Purkinje cell (primary cell): ENCODE measurements around the gene SHMT2. TPM values are rescaled to one million over a fixed set of nuclear protein-coding genes. Genes with fewer than 3 reads are reported as not detected.

Source experiments
- polyA plus RNA-seq: library from polyadenylated mRNA; unstranded; fragments of >200 nt; fragmentation: Nextera tagmentation; gene quantifications from 2 replicates; pipeline ENCODE4 v1.2.1, GENCODE V29; 2014

The SHMT2 gene
- polyA plus RNA-seq = 3.2 and 3.9 TPM in 2 replicates

GRCh38 chr12:57229634-57230380, at the start of gene SHMT2:
Gene SHMT2 (plus strand): TSS chr12:57229711. CDS start chr12:57229779, 68 bp downstream.

GRCh38 chr12:57216014-57216911, 13.2 kb upstream of the SHMT2 start, which contains the start of gene NXPH4:
Gene NXPH4 (plus strand): TSS chr12:57216794. CDS start chr12:57216970, 176 bp downstream.

GRCh38 chr12:57250956-57251355, 21.4 kb downstream of the SHMT2 start, which contains the start of gene STAC3:
Gene STAC3 (minus strand): TSS chr12:57251187. CDS start chr12:57249636, 1,551 bp downstream.

Other genes with a start within 250 kb of the SHMT2 start
- gene ZBTB39, start 223.2 kb upstream of the SHMT2 start, polyA plus RNA-seq = 0.34 and 0.89 TPM in 2 replicates
- gene TAC3, start 213.2 kb upstream of the SHMT2 start, polyA plus RNA-seq = not detected in 2 replicates
- gene MYO1A, start 179.6 kb upstream of the SHMT2 start, polyA plus RNA-seq = not detected in 2 replicates
- gene NEMP1, start 150.9 kb upstream of the SHMT2 start, polyA plus RNA-seq = 1.6 and 2.2 TPM in 2 replicates
- 0.76 and 2.1 TPM in 2 replicates for gene NAB2, start 140.6 kb upstream of the SHMT2 start, polyA plus RNA-seq
- 1.5 TPM in 1 of 2 replicates, not detected in the other for gene STAT6, start 118.3 kb upstream of the SHMT2 start, polyA plus RNA-seq
- 6.2 and 8.6 TPM in 2 replicates for gene LRP1, start 101.2 kb upstream of the SHMT2 start, polyA plus RNA-seq
- gene LRP1-AS, start 82.1 kb upstream of the SHMT2 start, polyA plus RNA-seq = not detected in 2 replicates
- 0.93 TPM in 1 of 2 replicates, not detected in the other for gene NXPH4, start 12.9 kb upstream of the SHMT2 start, polyA plus RNA-seq
- 0.59 and 0.99 TPM in 2 replicates for gene STAC3, start 21.5 kb downstream of the SHMT2 start, polyA plus RNA-seq
- gene R3HDM2, start 201.3 kb downstream of the SHMT2 start, polyA plus RNA-seq = 33.3 and 55.6 TPM in 2 replicates
- gene INHBC, start 205.1 kb downstream of the SHMT2 start, polyA plus RNA-seq = not detected in 2 replicates
- gene INHBE, start 225.6 kb downstream of the SHMT2 start, polyA plus RNA-seq = 0.15 and 0.65 TPM in 2 replicates
- 0.62 and 4.5 TPM in 2 replicates for gene GLI1, start 230.1 kb downstream of the SHMT2 start, polyA plus RNA-seq